Effector CD8-positive, alpha-beta T cell (primary cell): ENCODE data around the gene PGF.
"Not testable (repeated sequence)": the region's sequence is repeated elsewhere in the genome, so short reads cannot be mapped to it uniquely, and the experiment has no call there.

Experiments used
- DNase-seq: peaks from one replicate; lab custom pipeline; 2025; lab: John Stamatoyannopoulos, UW
- total RNA-seq, 4 experiments: gene quantifications; one replicate each; lab custom pipeline; 2026; lab: John Stamatoyannopoulos, UW

Gene PGF
- 0 to 0.62 (median 0.43) reads per million in 4 experiments for total RNA-seq

GRCh38 chr14:74955229-74956026, at the start of gene PGF:
TSS of gene PGF (minus strand) at chr14:74955597. CDS start at chr14:74955242, 355 bp downstream.
- DNase-seq, result no peak

DNA sequence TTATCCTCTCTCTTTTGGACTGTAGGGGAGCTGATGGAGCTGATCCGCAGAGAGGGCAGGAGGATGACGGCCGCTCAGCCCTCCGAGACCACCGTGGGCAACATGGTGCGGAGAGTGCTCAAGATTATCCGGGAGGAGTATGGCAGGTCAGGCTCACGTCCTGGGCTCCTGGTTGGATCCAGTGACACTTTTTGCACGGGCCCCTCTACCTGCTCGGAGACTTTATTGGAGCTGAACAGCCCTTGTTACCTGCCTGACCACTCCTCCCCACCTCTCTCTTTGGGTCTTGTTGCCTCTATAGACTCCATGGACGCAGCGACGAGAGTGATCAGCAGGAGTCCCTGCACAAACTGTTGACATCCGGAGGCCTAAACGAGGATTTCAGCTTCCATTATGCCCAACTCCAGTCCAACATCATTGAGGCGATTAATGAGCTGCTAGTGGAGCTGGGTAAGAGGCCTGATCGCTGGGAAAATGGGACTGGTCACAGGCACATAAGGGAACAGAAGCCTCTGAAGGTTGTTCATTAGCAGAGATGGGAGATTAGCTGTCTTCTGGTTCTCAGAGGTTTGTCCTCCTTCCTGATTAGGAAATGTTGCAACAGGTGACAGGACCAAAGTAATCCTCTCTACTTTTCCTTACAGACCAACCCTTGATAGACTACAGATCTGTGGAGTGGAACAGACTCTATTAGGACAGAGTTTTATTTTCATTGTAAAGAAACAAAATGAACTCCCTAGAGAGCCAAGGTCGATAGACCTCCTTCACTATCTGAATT, 48.0 kb upstream of the PGF start:
- no peak for DNase-seq

GRCh38 chr14:75002392-75003249, 47.2 kb upstream of the PGF start, which contains the start of gene EIF2B2:
TSS of gene EIF2B2 (plus strand) at chr14:75002921. CDS start at chr14:75002991, 70 bp downstream.
- peak; percentile 97 for DNase-seq

- no peak for DNase-seq
Observed at GRCh38 chr14:75001899-75002298, 46.5 kb upstream of the PGF start.

DNA sequence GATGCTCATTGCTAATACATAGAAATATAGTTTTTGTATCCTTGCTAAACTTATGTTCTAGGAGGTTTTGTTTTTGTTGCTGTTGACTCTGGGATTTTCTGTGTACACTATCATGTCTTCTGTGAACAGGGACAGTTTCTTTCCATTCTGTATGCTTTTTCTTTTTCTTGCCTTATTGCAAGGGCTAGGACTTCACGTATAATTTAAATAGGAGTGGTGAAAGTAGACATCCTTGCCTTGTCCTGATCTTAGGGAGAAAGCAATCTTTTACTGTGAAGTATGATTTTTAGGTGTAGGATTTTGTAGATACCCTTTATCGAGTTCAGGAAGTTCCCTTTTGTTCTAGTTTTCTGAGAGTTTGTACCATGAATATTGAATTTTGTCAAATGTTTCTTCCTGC, 45.9 kb upstream of the PGF start:
- DNase-seq, result no peak

- DNase-seq, result not testable (repeated sequence)
Observed at GRCh38 chr14:74995781-74996180, 40.4 kb upstream of the PGF start.

GRCh38 chr14:74994182-74994581, 38.8 kb upstream of the PGF start:
- DNase-seq, result not testable (repeated sequence)

DNA sequence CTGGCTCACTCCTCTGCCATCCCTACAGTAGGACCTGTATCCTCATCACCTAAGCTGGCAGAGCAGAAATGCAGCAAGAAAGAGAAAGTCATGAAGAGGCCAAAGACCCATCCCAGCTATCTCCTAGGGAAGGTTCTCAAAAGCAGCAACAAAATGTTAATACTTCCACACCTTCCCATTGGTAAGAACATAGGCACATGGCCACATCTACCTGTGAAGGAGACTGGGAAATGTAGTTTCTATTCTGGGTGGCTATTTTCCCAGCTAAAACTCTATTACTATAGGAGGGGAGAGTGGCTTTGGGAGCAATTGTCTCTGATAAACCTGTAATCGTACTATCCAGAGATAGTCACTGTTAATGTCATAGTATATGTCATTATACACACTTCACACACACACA, 33.6 kb upstream of the PGF start:
- no peak for DNase-seq

- no peak for DNase-seq
Observed at GRCh38 chr14:74988131-74988530, 32.7 kb upstream of the PGF start.

GRCh38 chr14:74985806-74986205, 30.4 kb upstream of the PGF start:
- no peak for DNase-seq

DNA sequence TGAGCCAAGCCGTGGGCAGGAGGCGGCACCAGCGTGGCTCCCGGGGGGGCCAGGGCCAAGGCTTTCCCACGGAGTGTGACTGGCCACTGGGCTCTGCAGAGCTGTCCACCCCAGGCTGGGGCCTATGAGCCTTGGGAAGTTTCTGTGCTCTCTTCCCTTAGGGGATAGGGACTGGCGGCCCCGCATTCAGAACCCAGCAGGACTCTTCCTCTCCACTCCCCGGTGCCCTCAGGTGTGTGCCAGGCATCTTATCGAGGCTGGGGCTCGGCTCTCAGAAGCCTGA, 29.6 kb upstream of the PGF start:
- DNase-seq, result no peak

- DNase-seq, result no peak
Observed at GRCh38 chr14:74984236-74985027, 29.0 kb upstream of the PGF start.

- DNase-seq, result no peak
Observed at GRCh38 chr14:74983343-74983742, 27.9 kb upstream of the PGF start.

DNA sequence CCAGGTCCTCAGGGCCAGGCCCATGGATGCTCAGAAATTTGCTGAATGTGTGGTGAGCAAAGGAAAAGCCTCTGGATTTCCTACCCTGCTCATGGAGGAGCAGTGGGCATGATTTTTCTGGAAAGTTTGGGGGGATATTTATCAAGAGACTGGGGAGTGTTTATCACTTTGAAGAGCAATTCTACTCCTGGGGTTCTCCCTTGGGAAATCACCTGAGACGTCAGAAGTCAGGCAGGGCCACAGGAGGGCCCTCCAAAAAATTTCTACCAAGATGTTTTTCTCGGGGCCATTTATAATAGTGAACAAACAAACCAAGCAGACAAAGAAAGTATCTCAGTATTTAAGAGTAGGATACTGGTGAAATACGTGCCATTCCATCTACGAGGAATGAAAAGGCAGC, 27.3 kb upstream of the PGF start:
- DNase-seq, result no peak

- no peak for DNase-seq
Observed at GRCh38 chr14:74981833-74982232, 26.4 kb upstream of the PGF start.

DNA sequence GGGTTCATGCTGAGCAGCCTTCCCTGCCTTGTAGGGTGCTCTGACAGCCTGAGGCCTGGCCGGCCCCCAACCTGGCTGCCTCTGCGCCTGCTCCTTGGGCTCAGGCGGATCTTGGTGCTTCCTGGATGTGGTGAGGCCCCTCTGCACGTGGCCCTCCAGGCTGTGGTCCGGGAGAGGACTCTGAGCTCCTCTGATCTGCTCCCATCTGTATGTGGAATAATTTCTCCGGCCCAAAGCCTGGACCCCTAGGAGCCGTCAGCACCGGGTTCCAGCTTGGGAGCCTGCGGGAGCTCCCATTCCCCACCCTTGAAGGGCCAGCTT, 26.0 kb upstream of the PGF start:
- DNase-seq, result no peak

DNA sequence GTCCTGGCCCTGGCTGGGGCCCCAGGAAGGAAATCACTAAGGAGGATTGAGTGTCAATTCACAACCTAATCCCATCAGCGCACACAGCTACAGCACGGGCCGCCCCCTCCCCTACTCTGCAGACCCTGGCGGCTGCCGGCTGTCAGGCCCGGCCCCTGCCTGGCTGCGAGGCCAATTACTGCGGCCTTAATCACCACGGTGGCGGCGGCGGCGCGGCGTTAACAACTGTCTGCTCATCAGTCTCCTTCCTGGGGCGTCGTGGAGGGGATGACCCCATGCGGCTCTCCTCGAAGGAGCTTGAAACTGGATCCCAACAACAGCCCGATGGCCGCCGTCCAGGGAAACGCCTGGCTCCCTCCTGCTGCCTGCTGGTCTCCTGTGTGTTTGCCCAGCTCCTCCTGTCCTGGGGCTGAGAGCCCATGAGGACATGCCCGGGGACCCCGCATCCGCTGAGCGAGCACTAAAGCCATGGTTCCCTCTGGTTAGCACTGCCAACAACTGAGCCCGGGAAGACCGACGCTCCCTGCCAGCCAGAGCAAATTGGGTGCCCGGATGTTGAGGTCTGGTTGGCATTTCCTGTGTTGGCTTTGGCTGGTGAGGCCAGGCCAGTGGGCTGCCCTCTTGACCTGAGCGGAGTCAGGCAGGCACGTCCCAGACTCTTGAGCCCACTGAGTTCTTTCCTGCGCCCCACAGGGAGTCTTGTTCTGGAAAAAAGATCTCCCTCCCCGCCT, 25.5 kb upstream of the PGF start:
- no peak for DNase-seq

- no peak for DNase-seq
Observed at GRCh38 chr14:74980398-74980730, 25.0 kb upstream of the PGF start.

GRCh38 chr14:74979442-74980397, 24.3 kb upstream of the PGF start:
- DNase-seq, result no peak

DNA sequence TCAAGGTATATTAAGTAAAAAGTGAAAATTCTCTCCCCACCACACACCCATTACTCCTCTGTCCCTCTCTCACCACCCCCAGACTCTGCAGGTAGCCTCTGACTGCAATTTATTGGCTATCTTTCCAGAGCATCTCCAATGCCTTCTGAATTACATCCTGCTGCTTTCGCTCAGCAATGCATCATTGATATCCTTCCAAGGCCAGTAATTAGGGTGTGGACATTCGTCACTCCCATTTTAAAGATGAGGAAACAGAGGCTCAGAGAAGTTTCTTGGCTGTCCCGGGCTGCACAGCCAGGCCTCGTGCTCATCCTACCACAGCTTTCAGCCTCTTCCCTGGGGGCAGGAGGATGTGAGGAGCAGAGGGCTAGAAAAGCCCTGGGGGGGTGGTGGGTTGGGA, 23.6 kb upstream of the PGF start:
- DNase-seq, result no peak
